ENCODE data around the gene CDH2.

The CDH2 gene

GRCh38 chr18:27996801-27997272 lies 180.1 kb downstream of the CDH2 start:
- H3K4me3 Mint-ChIP-seq = no peak overlapping the region
- no peak for ATAC-seq
- no peaks in the 10 kb centered on the region for H3K36me3 Mint-ChIP-seq
- H3K4me1 Mint-ChIP-seq = no peaks in the 10 kb centered on the region
- no peak overlapping the region for H3K27ac Mint-ChIP-seq
- H3K9me3 Mint-ChIP-seq = peaks cover 13% of the 10 kb centered on the region
- no peak for DNase-seq (ENCODE audit: low spot score in 2 of 2)

GRCh38 chr18:27995770-27996502 lies 181.0 kb downstream of the CDH2 start:
- no peak for DNase-seq (ENCODE audit: low spot score in 2 of 2)
- Mint-ChIP-seq H3K4me1 (no peaks in the 10 kb centered on the region), H3K36me3 (no peaks in the 10 kb centered on the region)

GRCh38 chr18:27994571-27994970 lies 182.4 kb downstream of the CDH2 start:
- no peak overlapping the region for H3K27ac Mint-ChIP-seq
- H3K4me3 Mint-ChIP-seq = no peak overlapping the region
- no peaks in the 10 kb centered on the region for H3K36me3 Mint-ChIP-seq
- ATAC-seq (no peak), DNase-seq (ENCODE audit: low spot score in 2 of 2) (no peak)
- peaks cover 15% of the 10 kb centered on the region for H3K9me3 Mint-ChIP-seq
- H3K4me1 Mint-ChIP-seq = no peaks in the 10 kb centered on the region

More at GRCh38 chr18:27995770-27996502, 181.0 kb downstream of the CDH2 start:
- no peak for ATAC-seq
- no peak overlapping the region for H3K27ac Mint-ChIP-seq
- H3K9me3 Mint-ChIP-seq = peaks cover 15% of the 10 kb centered on the region
- H3K4me3 Mint-ChIP-seq = no peak overlapping the region

- Mint-ChIP-seq H3K4me3 (no peak overlapping the region), H3K4me1 (no peaks in the 10 kb centered on the region), H3K27ac (no peak overlapping the region), H3K36me3 (no peaks in the 10 kb centered on the region), H3K9me3 (peaks cover 9% of the 10 kb centered on the region)
- ATAC-seq (no peak), DNase-seq (ENCODE audit: low spot score in 2 of 2) (no peak)
Observed at GRCh38 chr18:27991391-27991790, 185.5 kb downstream of the CDH2 start.

GRCh38 chr18:27985832-27986231 lies 191.1 kb downstream of the CDH2 start:
- Mint-ChIP-seq H3K27ac (no peak overlapping the region), H3K4me3 (no peak overlapping the region)
- no peak for ATAC-seq

GRCh38 chr18:27983780-27984179 lies 193.2 kb downstream of the CDH2 start:
- Mint-ChIP-seq H3K27ac (no peak overlapping the region), H3K36me3 (no peaks in the 10 kb centered on the region)
- ATAC-seq = no peak

More at GRCh38 chr18:27985832-27986231, 191.1 kb downstream of the CDH2 start:
- Mint-ChIP-seq H3K36me3 (no peaks in the 10 kb centered on the region), H3K4me1 (no peaks in the 10 kb centered on the region), H3K9me3 (peaks cover 11% of the 10 kb centered on the region)
- no peak for DNase-seq (ENCODE audit: low spot score in 2 of 2)

GRCh38 chr18:27976806-27977408 lies 200.0 kb downstream of the CDH2 start:
- H3K9me3 Mint-ChIP-seq = peaks cover 12% of the 10 kb centered on the region
- no peaks in the 10 kb centered on the region for H3K36me3 Mint-ChIP-seq
- H3K4me1 Mint-ChIP-seq = no peaks in the 10 kb centered on the region
- ATAC-seq = no peak
- H3K4me3 Mint-ChIP-seq = no peak overlapping the region
- no peak for DNase-seq (ENCODE audit: low spot score in 2 of 2)
- H3K27ac Mint-ChIP-seq = no peak overlapping the region

More at GRCh38 chr18:27983780-27984179, 193.2 kb downstream of the CDH2 start:
- Mint-ChIP-seq H3K9me3 (peaks cover 12% of the 10 kb centered on the region), H3K4me3 (no peak overlapping the region), H3K4me1 (no peaks in the 10 kb centered on the region)
- DNase-seq (ENCODE audit: low spot score in 2 of 2) = no peak

GRCh38 chr18:27970321-27970720 lies 206.6 kb downstream of the CDH2 start:
- Mint-ChIP-seq H3K9me3 (peaks cover 9% of the 10 kb centered on the region), H3K36me3 (no peaks in the 10 kb centered on the region), H3K27ac (no peak overlapping the region), H3K4me1 (no peaks in the 10 kb centered on the region), H3K4me3 (no peak overlapping the region)
- no peak for ATAC-seq
- no peak for DNase-seq (ENCODE audit: low spot score in 2 of 2)

- Mint-ChIP-seq H3K27ac (no peak overlapping the region), H3K4me1 (no peaks in the 10 kb centered on the region), H3K36me3 (no peaks in the 10 kb centered on the region), H3K9me3 (peaks cover 9% of the 10 kb centered on the region), H3K4me3 (no peak overlapping the region)
- DNase-seq (ENCODE audit: low spot score in 2 of 2) = no peak
- ATAC-seq = no peak
Observed at GRCh38 chr18:27969206-27969605, 207.7 kb downstream of the CDH2 start.

- Mint-ChIP-seq H3K4me3 (no peak overlapping the region), H3K27ac (no peak overlapping the region), H3K36me3 (no peaks in the 10 kb centered on the region), H3K9me3 (peaks cover 9% of the 10 kb centered on the region), H3K4me1 (no peaks in the 10 kb centered on the region)
- DNase-seq (ENCODE audit: low spot score in 2 of 2) = no peak
- ATAC-seq = no peak
Observed at GRCh38 chr18:27967913-27968824, 208.8 kb downstream of the CDH2 start.

- H3K36me3 Mint-ChIP-seq = no peaks in the 10 kb centered on the region
- H3K9me3 Mint-ChIP-seq = peaks cover 2% of the 10 kb centered on the region
- no peak overlapping the region for H3K4me3 Mint-ChIP-seq
- DNase-seq (ENCODE audit: low spot score in 2 of 2) = no peak
- H3K4me1 Mint-ChIP-seq = no peaks in the 10 kb centered on the region
- ATAC-seq = no peak
- no peak overlapping the region for H3K27ac Mint-ChIP-seq
Observed at GRCh38 chr18:27966881-27967280, 210.0 kb downstream of the CDH2 start.

GRCh38 chr18:27964811-27965210 lies 212.1 kb downstream of the CDH2 start:
- ATAC-seq (no peak), DNase-seq (ENCODE audit: low spot score in 2 of 2) (no peak)
- no peaks in the 10 kb centered on the region for H3K4me1 Mint-ChIP-seq

GRCh38 chr18:27959101-27959500 lies 217.8 kb downstream of the CDH2 start:
- DNase-seq (ENCODE audit: low spot score in 2 of 2) = no peak
- Mint-ChIP-seq H3K9me3 (peaks cover 5% of the 10 kb centered on the region), H3K27ac (no peak overlapping the region), H3K36me3 (no peaks in the 10 kb centered on the region), H3K4me3 (no peak overlapping the region), H3K4me1 (no peaks in the 10 kb centered on the region)
- ATAC-seq = no peak

More at GRCh38 chr18:27964811-27965210, 212.1 kb downstream of the CDH2 start:
- no peaks in the 10 kb centered on the region for H3K36me3 Mint-ChIP-seq
- H3K4me3 Mint-ChIP-seq = no peak overlapping the region
- H3K9me3 Mint-ChIP-seq = peaks cover 7% of the 10 kb centered on the region
- no peak overlapping the region for H3K27ac Mint-ChIP-seq

- Mint-ChIP-seq H3K4me1 (no peaks in the 10 kb centered on the region), H3K36me3 (no peaks in the 10 kb centered on the region), H3K4me3 (no peak overlapping the region), H3K27ac (no peak overlapping the region), H3K9me3 (peaks cover 6% of the 10 kb centered on the region)
- DNase-seq (ENCODE audit: low spot score in 2 of 2) (no peak), ATAC-seq (no peak)
Observed at GRCh38 chr18:27956001-27956640, 220.8 kb downstream of the CDH2 start.

GRCh38 chr18:27954226-27954625 lies 222.7 kb downstream of the CDH2 start:
- no peaks in the 10 kb centered on the region for H3K4me1 Mint-ChIP-seq
- H3K36me3 Mint-ChIP-seq = no peaks in the 10 kb centered on the region
- no peak overlapping the region for H3K27ac Mint-ChIP-seq
- peaks cover 5% of the 10 kb centered on the region for H3K9me3 Mint-ChIP-seq
- no peak overlapping the region for H3K4me3 Mint-ChIP-seq
- DNase-seq (ENCODE audit: low spot score in 2 of 2) (no peak), ATAC-seq (peak; percentile 37)

Measured in stimulated activated effector memory CD8-positive, alpha-beta T cell treated with anti-CD3 and anti-CD28 coated beads, Interleukin-12 subunit alpha, Interleukin-12 subunit beta, amount 100 ng/mL, for 72 hours (primary cell).